ENCODE results near the gene AKAP11. TPM values are rescaled to one million over a fixed set of nuclear protein-coding genes. Genes with fewer than 3 reads are reported as not detected.
"Not testable (repeated sequence)": the region's sequence is repeated elsewhere in the genome, so short reads cannot be mapped to it uniquely, and the experiment has no call there.

The AKAP11 gene, protein sequence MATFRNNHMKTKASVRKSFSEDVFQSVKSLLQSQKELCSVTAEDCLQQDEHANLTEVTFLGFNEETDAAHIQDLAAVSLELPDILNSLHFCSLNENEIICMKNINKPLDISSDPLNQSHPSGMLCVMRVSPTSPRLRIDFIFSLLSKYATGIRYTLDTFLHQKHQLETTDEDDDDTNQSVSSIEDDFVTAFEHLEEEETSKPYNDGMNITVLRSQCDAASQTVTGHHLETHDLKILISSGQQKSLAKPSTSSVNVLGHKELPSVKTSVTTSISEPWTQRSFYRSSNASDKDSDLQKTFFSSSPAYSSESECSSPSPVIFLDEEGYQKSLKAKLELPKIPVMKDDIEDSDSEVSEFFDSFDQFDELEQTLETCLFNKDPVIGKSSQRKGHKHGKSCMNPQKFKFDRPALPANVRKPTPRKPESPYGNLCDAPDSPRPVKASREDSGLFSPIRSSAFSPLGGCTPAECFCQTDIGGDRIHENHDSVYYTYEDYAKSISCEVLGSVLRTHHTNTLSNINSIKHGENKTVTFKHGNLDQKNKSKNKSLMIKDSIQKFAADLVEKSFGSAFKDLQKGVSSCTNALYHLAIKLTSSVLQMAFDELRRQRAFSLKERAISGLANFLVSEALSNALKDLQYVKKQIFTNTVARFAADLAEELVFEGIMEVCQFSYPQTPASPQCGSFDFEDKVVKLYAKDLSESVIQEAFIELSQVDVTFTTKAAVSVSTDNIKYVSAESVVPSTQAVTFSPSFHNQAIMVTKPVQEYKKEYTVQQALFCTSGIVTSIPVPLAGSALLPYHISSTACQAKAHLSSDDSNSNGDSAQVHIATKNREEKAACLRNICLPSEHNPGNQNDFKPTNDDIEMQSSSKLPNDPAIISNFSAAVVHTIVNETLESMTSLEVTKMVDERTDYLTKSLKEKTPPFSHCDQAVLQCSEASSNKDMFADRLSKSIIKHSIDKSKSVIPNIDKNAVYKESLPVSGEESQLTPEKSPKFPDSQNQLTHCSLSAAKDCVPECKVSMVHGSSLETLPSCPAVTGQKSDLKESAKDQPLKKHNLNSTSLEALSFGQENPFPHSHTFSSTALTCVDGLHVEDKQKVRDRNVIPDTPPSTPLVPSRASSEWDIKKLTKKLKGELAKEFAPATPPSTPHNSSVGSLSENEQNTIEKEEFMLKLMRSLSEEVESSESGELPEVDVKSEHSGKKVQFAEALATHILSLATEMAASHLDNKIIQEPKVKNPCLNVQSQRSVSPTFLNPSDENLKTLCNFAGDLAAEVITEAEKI (N-terminal part only)
- total RNA-seq, result 26.6 and 32.5 TPM in 2 replicates
- 6.8 TPM for polyA plus RNA-seq (2012)

- DNase-seq (ENCODE audit: low read depth), result peak; percentile 55
Measured at GRCh38 chr13:42272115-42272803, at the start of gene AKAP11. Gene AKAP11 (plus strand): TSS chr13:42272152. CDS start chr13:42286349, 14,197 bp downstream.

GRCh38 chr13:42223681-42224080, 48.3 kb upstream of the AKAP11 start:
- no peak for DNase-seq (ENCODE audit: low read depth)

DNA sequence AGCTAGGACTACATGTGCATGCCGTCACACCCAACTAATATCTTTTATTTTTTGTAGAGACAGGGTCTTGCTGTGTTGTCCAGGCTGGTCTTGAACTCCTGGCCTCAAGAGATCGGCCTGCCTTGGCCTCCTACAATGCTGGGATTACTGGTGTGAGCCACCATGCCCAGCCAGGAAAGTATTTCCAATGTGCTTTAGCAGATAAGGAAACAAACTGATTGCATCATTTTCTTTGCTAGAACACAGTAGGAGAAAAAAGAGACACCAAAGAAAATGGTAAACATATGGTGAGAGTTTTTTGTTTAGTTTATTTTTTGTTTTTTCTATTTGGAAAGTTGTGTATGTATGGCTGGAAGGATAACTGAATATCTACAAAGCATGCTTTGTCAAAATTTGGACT, 46.9 kb upstream of the AKAP11 start:
- no peak for DNase-seq (ENCODE audit: low read depth)

DNA sequence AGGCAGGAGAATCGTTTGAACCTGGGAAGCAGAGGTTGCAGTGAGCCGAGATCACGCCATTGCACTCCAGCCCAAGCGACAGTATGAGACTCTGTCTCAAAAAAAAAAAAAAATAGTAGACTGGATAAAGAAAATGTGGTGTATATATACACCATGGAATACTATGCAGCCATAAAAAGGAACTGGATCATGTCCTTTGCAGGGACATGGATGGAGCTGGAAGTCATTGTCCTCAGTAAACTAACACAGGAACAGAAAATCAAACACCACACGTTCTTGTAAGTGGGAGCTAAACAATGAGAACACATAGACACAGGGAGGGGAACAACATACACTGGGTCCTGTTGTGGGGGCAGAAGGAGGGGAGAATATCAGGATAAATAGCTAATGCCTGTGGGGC, 45.2 kb upstream of the AKAP11 start:
- not testable (repeated sequence) for DNase-seq (ENCODE audit: low read depth)

- DNase-seq (ENCODE audit: low read depth), result no peak
Measured at GRCh38 chr13:42228527-42228926, 43.4 kb upstream of the AKAP11 start.

- no peak for DNase-seq (ENCODE audit: low read depth)
Measured at GRCh38 chr13:42229287-42229686, 42.7 kb upstream of the AKAP11 start.

GRCh38 chr13:42232671-42233070, 39.3 kb upstream of the AKAP11 start:
- no peak for DNase-seq (ENCODE audit: low read depth)

DNA sequence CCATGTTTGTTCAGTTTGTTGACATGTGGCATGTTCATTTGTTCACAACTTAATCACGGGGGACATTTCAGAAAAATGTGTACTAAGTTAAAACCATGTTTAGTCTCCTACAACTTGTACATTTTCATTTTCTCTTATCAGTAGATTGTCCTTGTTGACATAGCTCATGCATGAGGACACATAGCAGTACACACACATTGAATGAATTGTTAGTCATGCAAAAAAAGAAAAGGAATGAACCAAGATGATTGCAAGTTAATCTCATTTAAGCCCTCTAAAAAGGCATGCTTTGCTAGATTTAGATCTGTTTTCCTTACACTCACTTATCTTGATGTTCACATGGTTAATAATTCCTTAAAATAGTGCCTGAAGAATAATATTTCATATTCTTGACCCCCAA, 38.2 kb upstream of the AKAP11 start:
- no peak for DNase-seq (ENCODE audit: low read depth)

GRCh38 chr13:42239161-42239560, 32.8 kb upstream of the AKAP11 start:
- no peak for DNase-seq (ENCODE audit: low read depth)

DNA sequence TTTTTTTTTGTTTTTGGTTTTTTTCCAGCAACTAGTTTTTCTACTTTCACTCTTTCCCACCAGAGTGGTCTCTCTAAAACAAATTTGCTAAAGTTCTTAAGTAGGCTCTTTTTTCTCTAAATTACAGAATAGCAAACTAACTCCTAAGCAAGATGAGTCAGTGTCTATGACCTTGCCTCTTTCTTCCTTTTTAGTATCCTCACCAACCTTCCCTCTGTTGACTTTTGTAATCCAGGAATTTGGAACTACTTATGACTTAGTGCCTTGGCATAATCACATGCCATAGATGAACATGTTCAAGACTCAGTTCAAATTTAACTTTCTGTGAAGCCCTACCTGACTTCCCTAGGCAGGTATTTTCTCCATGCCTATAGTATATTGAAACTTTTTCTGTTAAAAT, 32.3 kb upstream of the AKAP11 start:
- no peak for DNase-seq (ENCODE audit: low read depth)

GRCh38 chr13:42246541-42246940, 25.4 kb upstream of the AKAP11 start:
- no peak for DNase-seq (ENCODE audit: low read depth)

GRCh38 chr13:42247883-42248282, 24.1 kb upstream of the AKAP11 start:
- DNase-seq (ENCODE audit: low read depth), result no peak

GRCh38 chr13:42255886-42256285, 16.1 kb upstream of the AKAP11 start:
- DNase-seq (ENCODE audit: low read depth), result no peak

GRCh38 chr13:42258747-42259146, 13.2 kb upstream of the AKAP11 start:
- DNase-seq (ENCODE audit: low read depth), result peak; percentile 16

- DNase-seq (ENCODE audit: low read depth), result no peak
Measured at GRCh38 chr13:42259515-42259914, 12.4 kb upstream of the AKAP11 start.

- DNase-seq (ENCODE audit: low read depth), result no peak
Measured at GRCh38 chr13:42260903-42261654, 10.9 kb upstream of the AKAP11 start.

GRCh38 chr13:42266473-42266872, 5.5 kb upstream of the AKAP11 start:
- peak; percentile 69 for DNase-seq (ENCODE audit: low read depth)

DNA sequence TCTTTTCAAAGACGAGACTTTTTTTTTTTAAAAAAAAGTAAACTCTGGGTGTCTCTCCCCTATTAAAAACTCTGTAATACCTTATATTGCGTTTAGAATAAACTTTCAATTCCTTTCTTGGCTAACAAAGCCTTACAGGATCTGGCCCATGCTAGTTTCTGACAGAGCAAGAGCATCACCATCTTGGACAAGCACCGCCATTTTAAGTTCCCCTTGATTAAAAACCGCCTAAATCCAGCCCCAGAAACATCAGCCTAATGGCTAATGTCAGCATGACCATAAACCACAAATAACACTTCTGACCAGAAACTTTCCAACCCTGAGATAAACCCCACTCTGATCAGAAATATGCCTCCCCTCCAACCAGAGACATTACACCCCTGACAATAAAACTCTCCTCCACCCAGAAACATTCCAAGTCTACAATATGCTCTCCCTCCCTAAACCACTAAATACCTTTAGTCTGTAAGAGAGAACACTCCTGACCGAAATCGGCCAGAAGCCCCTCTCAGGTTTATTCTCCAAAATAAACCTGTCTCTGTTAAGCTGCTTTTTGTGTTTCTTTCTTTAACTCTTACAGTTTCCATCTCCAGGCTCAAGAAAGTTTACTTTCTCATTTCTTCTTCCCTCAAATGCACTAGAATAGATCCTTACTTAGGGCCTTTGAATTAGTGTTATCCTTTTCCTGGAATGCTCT, 1.6 kb upstream of the AKAP11 start:
- DNase-seq (ENCODE audit: low read depth), result no peak

GRCh38 chr13:42270857-42271215, 1.1 kb upstream of the AKAP11 start:
- no peak for DNase-seq (ENCODE audit: low read depth)
